Measurements from ENCODE around the gene UBE2L6. TPM values are rescaled to one million over a fixed set of nuclear protein-coding genes. Genes with fewer than 3 reads are reported as not detected.

The UBE2L6 gene
- total RNA-seq, 5 donors from 2014 or later (not counting 1 experiment from before 2014, with no cell fraction given), result 61.7 to 97.2 (median 80.3) TPM

DNA sequence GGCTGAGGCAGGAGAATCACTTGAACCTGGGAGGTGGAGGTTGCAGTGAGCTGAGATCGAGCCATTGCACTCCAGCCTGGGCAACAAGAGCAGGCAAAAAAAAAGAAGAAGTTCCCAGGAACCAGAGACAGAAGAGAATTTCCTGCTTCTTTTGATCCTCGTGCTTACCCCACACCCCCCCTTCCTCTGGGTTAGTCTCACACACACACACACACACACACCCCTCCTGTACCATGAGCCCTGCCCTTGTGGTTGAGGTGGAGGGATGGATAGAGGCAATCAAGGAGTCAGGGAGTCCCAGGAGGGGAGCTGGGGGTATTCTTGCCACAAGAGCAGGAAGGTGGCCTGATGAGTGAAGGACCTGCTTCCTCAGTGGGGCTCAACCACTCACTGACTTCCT, 4.1 kb upstream of the UBE2L6 start:
- ChIA-PET POLR2A (no interaction called here), CTCF (interaction anchor here (0.5 to 4.4 kb wide), 8 partner anchors 11 to 107 kb away, joined by 3 to 46 read pairs (median 4); no protein-coding TSS in a partner anchor)
- Histone ChIP-seq H3K4me1 (ENCODE audit: control insufficient read depth in 1 of 2, extremely low read depth in 1 of 2, insufficient read depth in 2 of 2, low read length in 2 of 2) (peaks cover 5 to 15% of the 10 kb centered on the region in 2 experiments), H3K27me3 (replicated peaks in 1 of 2; ENCODE audit: control insufficient read depth in 2 of 2, extremely low read depth in 1 of 2, insufficient read depth in 2 of 2, low read length in 1 of 2) (peaks cover 0 to 4% of the 10 kb centered on the region in 2 experiments), H3K9me3 (no peaks in the 10 kb centered on the region), H3K36me3 (ENCODE audit: control insufficient read depth in 2 of 2, extremely low read depth in 1 of 2, insufficient read depth in 1 of 2, low read length in 1 of 2) (no peaks in the 10 kb centered on the region), H3K27ac (ENCODE audit: low read length) (no peak overlapping the region), H3K4me3 (ENCODE audit: control insufficient read depth in 1 of 2, extremely low read depth in 1 of 2, low read length in 1 of 2) (no peak overlapping the region)
- Mint-ChIP-seq H3K27ac (no peak overlapping the region), H3K9me3 (no peaks in the 10 kb centered on the region), H3K36me3 (no peaks in the 10 kb centered on the region), H3K27me3 (peaks cover 0 to 6% of the 10 kb centered on the region in 2 donors), H3K4me3 (no peak overlapping the region), H3K4me1 (peaks cover 15 to 27% (median 20%) of the 10 kb centered on the region in 3 donors)
- no peak for DNase-seq
- no CpG with 5 or more reads among the region's 2 CpGs for WGBS (ENCODE audit: insufficient coverage)
- no peak for ATAC-seq (replicated peaks in 1 of 4)

DNA sequence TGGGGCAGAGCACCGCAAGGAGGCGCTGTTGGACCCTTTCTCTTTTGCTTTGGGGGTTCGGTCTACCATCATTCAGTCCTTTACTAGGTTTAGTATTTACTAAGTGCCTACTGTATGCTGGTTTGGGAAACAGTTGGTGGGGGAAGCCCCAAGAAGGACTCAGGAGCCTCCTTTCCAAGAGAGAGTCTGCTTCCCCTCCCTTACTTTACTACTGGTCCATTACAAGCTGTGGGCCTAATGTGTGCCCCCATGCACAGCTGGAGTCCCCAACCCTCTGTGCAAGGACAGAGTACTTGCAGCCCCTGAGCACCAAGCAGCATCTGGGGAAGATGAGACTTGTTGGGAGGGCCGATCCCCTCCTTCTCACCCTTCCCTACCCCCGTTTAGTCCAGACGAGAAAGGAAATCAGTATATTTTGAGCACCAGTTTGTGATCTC, 876 bp upstream of the UBE2L6 start:
- Mint-ChIP-seq H3K4me1 (peaks cover 40 to 59% (median 51%) of the 10 kb centered on the region in 3 donors), H3K36me3 (peaks cover 7% of the 10 kb centered on the region), H3K4me3 (peak overlapping the region; percentile 94 to 100 (median 98)), H3K27me3 (no peaks in the 10 kb centered on the region), H3K9me3 (no peaks in the 10 kb centered on the region), H3K27ac (peak overlapping the region; percentile 99)
- no peaks in the 10 kb centered on the region for H3K36me3 ChIP-seq (ENCODE audit: control insufficient read depth in 2 of 2, extremely low read depth in 1 of 2, insufficient read depth in 1 of 2, low read length in 1 of 2)
- ChIA-PET CTCF (interaction anchor here (0.5 to 4.4 kb wide), 22 partner anchors 12 to 1511 kb away, joined by 3 to 51 read pairs (median 4); partner anchors contain the start of genes LPXN (in 1 of the 2), SSRP1 (in 1 of the 2) and TIMM10 (in 1 of the 2)), POLR2A (interaction anchor here in 1 of 2 donors (1.0 kb wide), 1 partner anchor 76 kb away, joined by 3 read pairs; no protein-coding TSS in a partner anchor)
- DNase-seq (peak in 19 of 35 experiments; percentile 81 to 94 (median 88)), ATAC-seq (replicated peaks in 1 of 4) (peak; percentile 2 to 37 (median 6))
- no peaks in the 10 kb centered on the region for H3K9me3 ChIP-seq
- no peaks in the 10 kb centered on the region for H3K27me3 ChIP-seq (replicated peaks in 1 of 2; ENCODE audit: control insufficient read depth in 2 of 2, extremely low read depth in 1 of 2, insufficient read depth in 2 of 2, low read length in 1 of 2)
- H3K4me3 ChIP-seq (ENCODE audit: control insufficient read depth in 1 of 2, extremely low read depth in 1 of 2, low read length in 1 of 2), result peak overlapping the region; percentile 83 to 100
- H3K4me1 ChIP-seq (ENCODE audit: control insufficient read depth in 1 of 2, extremely low read depth in 1 of 2, insufficient read depth in 2 of 2, low read length in 2 of 2), result peaks cover 13 to 37% of the 10 kb centered on the region in 2 experiments
- WGBS (ENCODE audit: insufficient coverage), result 75% methylated on average over 2 of the region's 6 CpGs
- peak overlapping the region; percentile 82 for H3K27ac ChIP-seq (ENCODE audit: low read length)

DNA sequence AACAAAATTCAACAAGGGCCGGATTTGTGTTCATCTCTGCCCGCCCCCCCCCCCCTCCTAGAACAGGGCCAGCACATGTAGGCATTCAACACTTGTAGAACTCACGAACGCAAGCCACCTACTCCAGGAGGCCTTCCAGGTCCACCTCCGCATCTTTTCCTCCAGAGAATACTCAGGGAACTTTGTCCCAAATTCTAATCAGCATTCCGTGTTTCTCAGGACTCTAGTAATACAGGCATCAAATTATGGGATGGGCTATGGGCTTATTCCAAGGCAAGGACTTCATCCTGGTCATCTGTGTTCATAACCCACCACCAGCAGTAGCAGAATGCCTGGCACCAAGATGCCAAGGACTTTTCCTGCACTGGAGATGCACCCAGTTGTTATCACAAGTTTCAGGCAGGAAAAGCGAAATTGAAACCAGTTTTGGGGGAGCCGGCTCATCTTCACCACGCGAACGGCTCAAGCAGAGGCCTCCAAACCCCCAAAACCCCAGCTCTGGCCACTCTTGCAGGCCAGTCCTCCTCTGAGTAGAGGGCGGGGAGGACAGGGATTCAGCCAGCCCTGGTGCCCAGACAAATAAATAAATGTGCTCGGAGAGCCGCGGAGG, 462 bp downstream of the UBE2L6 start:
- Histone ChIP-seq H3K36me3 (ENCODE audit: control insufficient read depth in 2 of 2, extremely low read depth in 1 of 2, insufficient read depth in 1 of 2, low read length in 1 of 2) (peaks cover 0 to 7% of the 10 kb centered on the region in 2 donors), H3K27ac (ENCODE audit: low read length) (peak overlapping the region; percentile 93), H3K9me3 (no peaks in the 10 kb centered on the region), H3K27me3 (replicated peaks in 1 of 2; ENCODE audit: control insufficient read depth in 2 of 2, extremely low read depth in 1 of 2, insufficient read depth in 2 of 2, low read length in 1 of 2) (no peaks in the 10 kb centered on the region), H3K4me3 (ENCODE audit: control insufficient read depth in 1 of 2, extremely low read depth in 1 of 2, low read length in 1 of 2) (peak overlapping the region; percentile 83 to 100), H3K4me1 (ENCODE audit: control insufficient read depth in 1 of 2, extremely low read depth in 1 of 2, insufficient read depth in 2 of 2, low read length in 2 of 2) (peaks cover 13 to 50% of the 10 kb centered on the region in 2 experiments)
- Mint-ChIP-seq H3K27me3 (no peaks in the 10 kb centered on the region), H3K27ac (peak overlapping the region; percentile 96 to 98), H3K36me3 (peaks cover 11% of the 10 kb centered on the region), H3K4me1 (peaks cover 52 to 69% (median 61%) of the 10 kb centered on the region in 3 donors), H3K9me3 (no peaks in the 10 kb centered on the region), H3K4me3 (peak overlapping the region; percentile 94 to 100 (median 98))
- WGBS (ENCODE audit: insufficient coverage), result 0% methylated on average over 1 of the region's 15 CpGs
- ATAC-seq (replicated peaks in 1 of 4) (peak; percentile 13 to 30 (median 23)), DNase-seq (peak in 19 of 35 experiments; percentile 4 to 68 (median 25))
- ChIA-PET CTCF (interaction anchor here (0.7 to 4.4 kb wide), 15 partner anchors 33 to 1009 kb away, joined by 3 to 51 read pairs (median 3); partner anchors contain the start of genes LPXN (in 1 of the 2), SSRP1 (in 1 of the 2) and TIMM10 (in 1 of the 2)), POLR2A (interaction anchor here (0.6 to 1.0 kb wide), 2 partner anchors 70 to 143 kb away, joined by 3 read pairs; no protein-coding TSS in a partner anchor)

DNA sequence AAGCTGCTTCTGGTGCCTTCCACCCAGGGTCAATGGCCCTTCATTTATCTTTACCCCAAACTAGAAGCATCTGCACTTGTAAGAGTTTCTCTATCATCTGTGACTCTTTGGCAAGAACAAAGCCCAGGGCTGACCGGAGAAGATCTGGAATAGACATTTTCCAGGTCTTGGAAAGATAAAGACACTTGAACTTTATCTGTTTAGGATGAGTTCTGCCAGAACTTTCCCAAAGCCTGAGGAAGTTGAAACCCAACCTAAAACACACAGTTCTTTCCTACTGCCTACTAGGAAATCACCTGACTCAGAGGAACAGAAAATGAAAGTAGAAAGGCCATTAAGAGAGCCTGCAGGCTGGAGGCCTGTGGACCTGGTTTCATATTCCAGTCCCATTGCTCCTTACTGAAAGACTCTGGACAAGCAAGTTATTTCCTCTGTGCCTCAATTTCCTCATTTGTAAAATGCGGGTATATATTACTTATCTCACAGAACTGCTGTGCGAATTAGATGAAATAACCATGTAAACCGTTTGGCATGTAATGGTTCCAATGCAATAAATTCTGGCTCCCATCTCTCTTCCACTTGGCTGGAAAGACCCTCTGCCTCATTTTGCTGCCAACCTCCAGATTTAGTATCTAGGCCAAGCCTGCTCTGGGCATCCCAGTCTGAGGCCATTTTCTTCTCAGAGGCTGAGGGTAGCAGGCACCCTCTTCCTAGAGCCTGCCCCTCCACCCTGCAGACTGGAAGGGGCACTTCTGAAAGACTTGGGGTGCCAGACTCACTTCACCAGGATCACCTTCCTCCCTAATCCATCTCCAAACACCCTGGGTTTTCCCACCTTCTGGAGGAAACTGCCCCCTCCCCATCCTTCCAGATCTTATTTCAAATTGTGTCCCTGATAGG, 1.2 kb downstream of the UBE2L6 start:
- H3K4me3 ChIP-seq (ENCODE audit: control insufficient read depth in 1 of 2, extremely low read depth in 1 of 2, low read length in 1 of 2), result peak overlapping the region; percentile 67 to 100
- peaks cover 12% of the 10 kb centered on the region for H3K36me3 Mint-ChIP-seq
- no CpG with 5 or more reads among the region's 4 CpGs for WGBS (ENCODE audit: insufficient coverage)

DNA sequence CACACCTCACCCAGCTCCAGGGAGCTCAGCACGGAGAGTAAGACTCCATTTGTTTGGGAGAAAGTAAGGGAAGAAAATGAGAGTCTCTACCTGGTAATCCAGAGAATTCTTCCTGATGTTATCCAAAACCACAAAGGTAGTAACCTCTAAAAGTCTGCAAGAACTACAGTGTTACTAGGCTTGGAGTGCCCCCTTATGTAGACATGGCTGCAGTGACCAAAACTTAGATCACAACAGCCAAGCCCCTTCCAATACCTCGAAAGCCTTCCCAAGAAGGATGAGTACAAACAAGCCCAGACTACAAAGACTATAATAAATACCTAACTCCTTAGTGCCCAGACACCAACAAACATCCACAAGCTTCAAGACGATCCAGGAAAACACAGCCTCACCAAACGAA, 4.9 kb downstream of the UBE2L6 start:
- 100% methylated on average over 1 of the region's 4 CpGs for WGBS (ENCODE audit: insufficient coverage)

More for the DNA sequence above, 1.2 kb downstream of the UBE2L6 start:
- ChIA-PET POLR2A (no interaction called here), CTCF (interaction anchor here (0.5 to 4.4 kb wide), 11 partner anchors 19 to 1010 kb away, joined by 3 to 51 read pairs (median 5); no protein-coding TSS in a partner anchor)
- H3K27me3 ChIP-seq (replicated peaks in 1 of 2; ENCODE audit: control insufficient read depth in 2 of 2, extremely low read depth in 1 of 2, insufficient read depth in 2 of 2, low read length in 1 of 2), result no peaks in the 10 kb centered on the region
- H3K27me3 Mint-ChIP-seq, result no peaks in the 10 kb centered on the region
- peaks cover 0 to 9% of the 10 kb centered on the region in 2 donors for H3K36me3 ChIP-seq (ENCODE audit: control insufficient read depth in 2 of 2, extremely low read depth in 1 of 2, insufficient read depth in 1 of 2, low read length in 1 of 2)
- peak overlapping the region; percentile 96 to 98 for H3K27ac Mint-ChIP-seq
- no peaks in the 10 kb centered on the region for H3K9me3 ChIP-seq
- H3K27ac ChIP-seq (ENCODE audit: low read length), result peak overlapping the region; percentile 93
- H3K9me3 Mint-ChIP-seq, result no peaks in the 10 kb centered on the region
- H3K4me1 Mint-ChIP-seq, result peaks cover 54 to 69% (median 61%) of the 10 kb centered on the region in 3 donors
- DNase-seq, result peak in 4 of 35 experiments; percentile 11 to 69 (median 27)
- H3K4me1 ChIP-seq (ENCODE audit: control insufficient read depth in 1 of 2, extremely low read depth in 1 of 2, insufficient read depth in 2 of 2, low read length in 2 of 2), result peaks cover 13 to 53% of the 10 kb centered on the region in 2 experiments
- peak in 3 of 4 experiments; percentile 24 to 38 (median 33) for ATAC-seq (replicated peaks in 1 of 4)
- peak overlapping the region; percentile 94 to 100 (median 98) for H3K4me3 Mint-ChIP-seq

More for the DNA sequence above, 4.9 kb downstream of the UBE2L6 start:
- no peak for ATAC-seq (replicated peaks in 1 of 4)
- Histone ChIP-seq H3K36me3 (ENCODE audit: control insufficient read depth in 2 of 2, extremely low read depth in 1 of 2, insufficient read depth in 1 of 2, low read length in 1 of 2) (peaks cover 7 to 40% of the 10 kb centered on the region in 2 donors), H3K27ac (ENCODE audit: low read length) (no peak overlapping the region), H3K4me1 (ENCODE audit: control insufficient read depth in 1 of 2, extremely low read depth in 1 of 2, insufficient read depth in 2 of 2, low read length in 2 of 2) (peaks cover 8 to 47% of the 10 kb centered on the region in 2 experiments), H3K9me3 (no peaks in the 10 kb centered on the region), H3K27me3 (replicated peaks in 1 of 2; ENCODE audit: control insufficient read depth in 2 of 2, extremely low read depth in 1 of 2, insufficient read depth in 2 of 2, low read length in 1 of 2) (no peaks in the 10 kb centered on the region), H3K4me3 (ENCODE audit: control insufficient read depth in 1 of 2, extremely low read depth in 1 of 2, low read length in 1 of 2) (no peak overlapping the region)
- DNase-seq, result no peak
- ChIA-PET CTCF (interaction anchor here in 1 of 2 donors (0.6 to 0.7 kb wide), 2 partner anchors 57 to 230 kb away, joined by 4 to 5 read pairs; no protein-coding TSS in a partner anchor), POLR2A (no interaction called here)
- no peaks in the 10 kb centered on the region for H3K27me3 Mint-ChIP-seq
- peaks cover 59 to 67% (median 60%) of the 10 kb centered on the region in 3 donors for H3K4me1 Mint-ChIP-seq
- H3K27ac Mint-ChIP-seq, result peak overlapping the region; percentile 25 to 66
- H3K36me3 Mint-ChIP-seq, result peaks cover 28% of the 10 kb centered on the region
- peak overlapping the region in 1 of 3 donors; percentile 98 for H3K4me3 Mint-ChIP-seq
- H3K9me3 Mint-ChIP-seq, result no peaks in the 10 kb centered on the region
